D341Med (cell line): Measurements from ENCODE around the gene TBC1D22A.

Experiments used
- DNase-seq: peaks from one replicate; pipeline ENCODE4 v3.0.0; 2012; ENCODE audit warnings: low spot score

The TBC1D22A gene

GRCh38 chr22:47123006-47123826 lies 360.8 kb downstream of the TBC1D22A start:
- DNase-seq, result no peak

GRCh38 chr22:47123827-47124442 lies 361.5 kb downstream of the TBC1D22A start:
- no peak for DNase-seq

GRCh38 chr22:47124451-47124881 lies 362.0 kb downstream of the TBC1D22A start:
- no peak for DNase-seq

GRCh38 chr22:47124961-47125360 lies 362.5 kb downstream of the TBC1D22A start:
- no peak for DNase-seq

- DNase-seq, result no peak
Observed at GRCh38 chr22:47125603-47126002, 363.2 kb downstream of the TBC1D22A start.

- no peak for DNase-seq
Observed at GRCh38 chr22:47126344-47126811, 363.9 kb downstream of the TBC1D22A start.

GRCh38 chr22:47127441-47127871 lies 365.0 kb downstream of the TBC1D22A start:
- no peak for DNase-seq

- DNase-seq, result no peak
Observed at GRCh38 chr22:47128216-47128615, 365.8 kb downstream of the TBC1D22A start.

GRCh38 chr22:47128622-47129215 lies 366.3 kb downstream of the TBC1D22A start:
- no peak for DNase-seq

GRCh38 chr22:47129902-47130635 lies 367.6 kb downstream of the TBC1D22A start:
- DNase-seq, result no peak

- DNase-seq, result no peak
Observed at GRCh38 chr22:47130883-47131631, 368.6 kb downstream of the TBC1D22A start.

- DNase-seq, result no peak
Observed at GRCh38 chr22:47131632-47132427, 369.4 kb downstream of the TBC1D22A start.

- no peak for DNase-seq
Observed at GRCh38 chr22:47132428-47132825, 370.0 kb downstream of the TBC1D22A start.

GRCh38 chr22:47133061-47133969 lies 370.9 kb downstream of the TBC1D22A start:
- DNase-seq, result no peak

GRCh38 chr22:47134222-47134621 lies 371.8 kb downstream of the TBC1D22A start:
- DNase-seq, result no peak

- no peak for DNase-seq
Observed at GRCh38 chr22:47135338-47135737, 372.9 kb downstream of the TBC1D22A start.

GRCh38 chr22:47136050-47136449 lies 373.6 kb downstream of the TBC1D22A start:
- no peak for DNase-seq

- no peak for DNase-seq
Observed at GRCh38 chr22:47136671-47137070, 374.2 kb downstream of the TBC1D22A start.

GRCh38 chr22:47139013-47139789 lies 376.8 kb downstream of the TBC1D22A start:
- DNase-seq, result no peak
